HG02798 (cell line): ENCODE data around the gene ZNF793.

Experiments used
- ATAC-seq: cut with Tn5 transposase; IDR thresholded peaks from one replicate; pipeline ENCODE4 v1.9.1; 2021; ENCODE audit warnings: mild to moderate bottlenecking; ENCODE audit not compliant: unreplicated experiment, poor library complexity

The ZNF793 gene

DNA sequence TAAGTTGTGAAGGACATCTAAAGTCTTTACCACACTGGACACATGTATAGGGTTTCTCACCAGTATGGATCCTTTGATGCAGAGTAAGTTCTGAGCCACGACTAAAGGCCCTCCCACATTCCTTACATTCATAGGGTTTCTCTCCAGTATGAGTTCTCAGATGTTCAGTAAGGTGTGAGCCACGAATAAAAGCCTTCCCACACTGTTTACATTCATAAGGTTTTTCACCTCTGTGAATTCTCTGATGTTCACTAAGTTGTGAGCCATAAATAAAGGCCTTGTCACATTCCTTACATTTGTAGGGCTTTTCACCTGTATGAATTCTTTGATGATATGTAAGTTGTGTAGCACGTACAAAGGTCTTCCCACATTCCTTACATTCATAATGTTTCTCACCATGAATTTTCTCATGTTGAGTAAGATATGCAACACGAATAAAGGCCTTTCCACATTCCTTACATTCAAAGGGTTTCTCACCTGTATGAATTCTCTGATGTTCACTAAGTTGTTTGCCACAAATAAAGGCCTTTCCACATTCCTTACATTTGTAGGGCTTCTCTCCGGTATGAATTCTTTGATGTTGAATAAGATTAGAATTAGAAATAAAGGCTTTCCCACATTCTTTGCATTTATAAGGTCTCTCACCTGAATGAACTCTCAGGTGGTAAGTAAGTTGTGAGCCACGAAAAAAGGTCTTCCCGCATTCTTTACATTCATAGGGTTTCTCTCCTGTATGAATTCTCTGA lies 58.1 kb downstream of the ZNF793 start:
- ATAC-seq: no peak

DNA sequence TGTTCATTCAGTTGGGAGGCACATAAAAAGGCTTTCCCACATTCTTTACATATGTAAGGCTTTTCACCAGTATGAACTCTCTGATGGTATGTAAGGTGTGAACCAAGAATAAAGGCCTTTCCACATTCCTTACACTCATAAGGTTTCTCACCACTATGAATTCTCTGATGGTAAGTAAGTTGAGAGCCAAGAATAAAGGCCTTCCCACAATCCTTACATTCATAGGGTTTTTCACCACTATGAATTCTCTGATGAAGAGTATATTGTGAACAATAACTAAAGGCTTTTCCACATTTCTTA lies 58.6 kb downstream of the ZNF793 start:
- no peak for ATAC-seq

DNA sequence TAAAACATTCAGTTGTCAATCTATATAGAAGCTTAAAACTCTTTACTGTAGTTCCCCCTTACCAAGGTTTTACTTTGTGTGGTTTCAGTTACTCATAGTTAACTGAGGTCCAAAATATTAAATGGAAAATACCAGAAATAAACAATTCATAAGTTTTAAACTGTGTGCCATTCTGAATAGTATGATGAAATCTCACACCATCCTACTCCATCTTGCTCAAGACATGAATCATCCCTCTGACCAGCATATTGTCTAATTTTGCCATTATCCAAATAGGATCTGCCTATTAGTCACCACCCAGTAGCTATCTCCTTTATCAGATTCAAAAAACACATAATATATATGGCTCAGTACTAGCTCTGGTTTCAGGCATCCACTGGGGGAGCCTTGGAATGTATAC lies 65.5 kb downstream of the ZNF793 start:
- no peak for ATAC-seq

DNA sequence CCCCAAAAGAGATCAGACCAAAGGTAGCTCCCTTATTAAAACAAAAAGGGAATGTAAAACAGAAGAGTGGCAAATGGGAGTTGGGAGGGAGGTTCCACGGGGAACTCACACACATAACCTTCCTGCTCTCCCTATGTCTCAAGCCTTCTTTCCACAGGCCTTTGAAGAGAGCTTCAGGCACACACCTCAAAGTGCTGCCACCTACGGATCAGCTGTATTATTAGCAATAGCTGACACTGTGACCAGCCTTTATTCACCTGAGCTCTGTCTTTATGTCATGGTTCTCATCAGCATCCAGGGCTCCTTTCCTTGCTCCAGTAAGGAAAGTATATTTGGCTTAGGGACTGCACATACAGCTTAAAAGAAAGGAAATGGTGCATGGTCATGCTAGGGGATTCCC lies 76.6 kb downstream of the ZNF793 start:
- ATAC-seq: no peak
